COLO668 (cell line): ENCODE results near the gene RNFT2.

Experiments
- DNase-seq: peaks from one replicate; lab custom pipeline; 2025; ENCODE audit not compliant: unreplicated experiment; lab: John Stamatoyannopoulos, UW

Gene RNFT2

GRCh38 chr12:116709768-116710167 lies 28.3 kb upstream of the RNFT2 start:
- no peak for DNase-seq

- no peak for DNase-seq
These were observed 27.6 kb upstream of the RNFT2 start for GRCh38 chr12:116710370-116711150.

GRCh38 chr12:116712458-116713303 lies 25.4 kb upstream of the RNFT2 start:
- DNase-seq: no peak

- DNase-seq: no peak
These were observed 24.6 kb upstream of the RNFT2 start for GRCh38 chr12:116713527-116713926.

- DNase-seq: no peak
These were observed 23.9 kb upstream of the RNFT2 start for GRCh38 chr12:116714175-116714574.

- no peak for DNase-seq
These were observed 20.4 kb upstream of the RNFT2 start for GRCh38 chr12:116717466-116718437.

GRCh38 chr12:116718655-116719454 lies 19.3 kb upstream of the RNFT2 start:
- no peak for DNase-seq

- DNase-seq: peak; percentile 11
These were observed 18.2 kb upstream of the RNFT2 start for GRCh38 chr12:116719731-116720528.

- no peak for DNase-seq
These were observed 15.9 kb upstream of the RNFT2 start for GRCh38 chr12:116722245-116722644.

GRCh38 chr12:116726694-116727093 lies 11.4 kb upstream of the RNFT2 start:
- no peak for DNase-seq

- DNase-seq: no peak
These were observed 10.9 kb upstream of the RNFT2 start for GRCh38 chr12:116727261-116727660.

GRCh38 chr12:116727891-116728290 lies 10.2 kb upstream of the RNFT2 start:
- DNase-seq: no peak

- no peak for DNase-seq
These were observed 6.3 kb upstream of the RNFT2 start for GRCh38 chr12:116731801-116732200.

- no peak for DNase-seq
These were observed 3.9 kb upstream of the RNFT2 start for GRCh38 chr12:116734156-116734768.

- DNase-seq: no peak
These were observed 3.0 kb upstream of the RNFT2 start for GRCh38 chr12:116735084-116735483.

GRCh38 chr12:116735951-116736599 lies 2.0 kb upstream of the RNFT2 start:
- peak; percentile 12 for DNase-seq

- DNase-seq: peak; percentile 29
These were observed 947 bp upstream of the RNFT2 start for GRCh38 chr12:116736962-116737773.
